ENCODE data around the gene HNRNPM. TPM values are rescaled to one million over a fixed set of nuclear protein-coding genes. Genes with fewer than 3 reads are reported as not detected.
A peak's percentile ranks its signal among the peaks of the same experiment; 100 is the strongest.

The HNRNPM gene
- total RNA-seq, 1 experiment from 2014 or later, result 68.3 TPM

- DNase-seq (ENCODE audit: low read depth), result no peak
Observed at GRCh38 chr19:8485561-8486371, 41.0 kb downstream of the HNRNPM start.

GRCh38 chr19:8486661-8487136 is 41.9 kb downstream of the HNRNPM start:
- DNase-seq (ENCODE audit: low read depth), result no peak

- DNase-seq (ENCODE audit: low read depth), result no peak
Observed at GRCh38 chr19:8487137-8487851, 42.5 kb downstream of the HNRNPM start.

GRCh38 chr19:8488365-8488764 is 43.6 kb downstream of the HNRNPM start:
- no peak for DNase-seq (ENCODE audit: low read depth)

GRCh38 chr19:8489561-8490394 is 45.0 kb downstream of the HNRNPM start:
- DNase-seq (ENCODE audit: low read depth), result peak; percentile 19

GRCh38 chr19:8490395-8490760 is 45.6 kb downstream of the HNRNPM start:
- no peak for DNase-seq (ENCODE audit: low read depth)

GRCh38 chr19:8490873-8491272 is 46.1 kb downstream of the HNRNPM start:
- no peak for DNase-seq (ENCODE audit: low read depth)

- DNase-seq (ENCODE audit: low read depth), result no peak
Observed at GRCh38 chr19:8491574-8491973, 46.8 kb downstream of the HNRNPM start.

GRCh38 chr19:8494158-8494557 is 49.4 kb downstream of the HNRNPM start:
- no peak for DNase-seq (ENCODE audit: low read depth)

- DNase-seq (ENCODE audit: low read depth), result no peak
Observed at GRCh38 chr19:8498295-8498694, 53.5 kb downstream of the HNRNPM start.

GRCh38 chr19:8499048-8499833 is 54.5 kb downstream of the HNRNPM start:
- DNase-seq (ENCODE audit: low read depth), result no peak

GRCh38 chr19:8500158-8500557 is 55.4 kb downstream of the HNRNPM start:
- DNase-seq (ENCODE audit: low read depth), result no peak

GRCh38 chr19:8501516-8501915 is 56.7 kb downstream of the HNRNPM start:
- no peak for DNase-seq (ENCODE audit: low read depth)

- no peak for DNase-seq (ENCODE audit: low read depth)
Observed at GRCh38 chr19:8501981-8502380, 57.2 kb downstream of the HNRNPM start.

- DNase-seq (ENCODE audit: low read depth), result no peak
Observed at GRCh38 chr19:8503510-8503909, 58.7 kb downstream of the HNRNPM start.

GRCh38 chr19:8504171-8504570 is 59.4 kb downstream of the HNRNPM start:
- no peak for DNase-seq (ENCODE audit: low read depth)

GRCh38 chr19:8504919-8505318 is 60.1 kb downstream of the HNRNPM start:
- no peak for DNase-seq (ENCODE audit: low read depth)

GRCh38 chr19:8505680-8506401 is 61.1 kb downstream of the HNRNPM start:
- DNase-seq (ENCODE audit: low read depth), result peak; percentile 67

GRCh38 chr19:8506402-8506957 is 61.7 kb downstream of the HNRNPM start:
- no peak for DNase-seq (ENCODE audit: low read depth)

GRCh38 chr19:8510589-8511115 is 65.9 kb downstream of the HNRNPM start:
- DNase-seq (ENCODE audit: low read depth), result no peak
